Suprapubic skin (tissue), 4 donors: ENCODE results near the gene SLC18A2.

ENCODE experiments used
- CTCF ChIP-seq, 2 donors: fragments of 200-600 bp in 1 of 2; fragments of 450-650 bp in 1 of 2; sonication (generic) in 1 of 2; IDR thresholded peaks; one replicate each; pipeline ENCODE4 v1.5.1; 2016 to 2019; ENCODE audit warnings: antibody characterized with exemption in 2 of 2, mild to moderate bottlenecking in 1 of 2, moderate library complexity in 1 of 2
- POLR2A ChIP-seq, 2 donors: fragments of 450-650 bp; IDR thresholded peaks; one replicate each; pipeline ENCODE4 v1.6.1; 2017; ENCODE audit warnings: antibody characterized with exemption in 2 of 2, mild to moderate bottlenecking in 2 of 2, moderate library complexity in 2 of 2
- POLR2AphosphoS5 ChIP-seq, 3 donors: sonication (generic); formaldehyde crosslinking; IDR thresholded peaks; one replicate each; pipeline ENCODE4 v1.6.1; 2017; ENCODE audit warnings: antibody characterized with exemption in 3 of 3

- no peak for TF ChIP-seq POLR2AphosphoS5 (IDR thresholded peaks at IDR 0.05)
- TF ChIP-seq CTCF (IDR thresholded peaks at IDR 0.05), result no peak
- TF ChIP-seq POLR2A (IDR thresholded peaks at IDR 0.05), result no peak
Observed at GRCh38 chr10:117266812-117267211, 25.9 kb downstream of the SLC18A2 start.
